GM08714 (cell line): ENCODE results near the gene ICOSLG.
"Not testable (repeated sequence)": the region's sequence is repeated elsewhere in the genome, so short reads cannot be mapped to it uniquely, and the experiment has no call there.

Experiments used
- H3K4me3 ChIP-seq: fragments of 200-500 bp; sonication (Bioruptor generic); 2 replicates; pipeline ENCODE4 v1.5.1; 2014; ENCODE audit warnings: mild to moderate bottlenecking, low read length, inconsistent platforms
- ZNF274 ChIP-seq: IDR thresholded peaks from 2 replicates; pipeline ENCODE4 v1.6.1; 2012; ENCODE audit warnings: mild to moderate bottlenecking, low read depth, low read length

Gene ICOSLG

DNA sequence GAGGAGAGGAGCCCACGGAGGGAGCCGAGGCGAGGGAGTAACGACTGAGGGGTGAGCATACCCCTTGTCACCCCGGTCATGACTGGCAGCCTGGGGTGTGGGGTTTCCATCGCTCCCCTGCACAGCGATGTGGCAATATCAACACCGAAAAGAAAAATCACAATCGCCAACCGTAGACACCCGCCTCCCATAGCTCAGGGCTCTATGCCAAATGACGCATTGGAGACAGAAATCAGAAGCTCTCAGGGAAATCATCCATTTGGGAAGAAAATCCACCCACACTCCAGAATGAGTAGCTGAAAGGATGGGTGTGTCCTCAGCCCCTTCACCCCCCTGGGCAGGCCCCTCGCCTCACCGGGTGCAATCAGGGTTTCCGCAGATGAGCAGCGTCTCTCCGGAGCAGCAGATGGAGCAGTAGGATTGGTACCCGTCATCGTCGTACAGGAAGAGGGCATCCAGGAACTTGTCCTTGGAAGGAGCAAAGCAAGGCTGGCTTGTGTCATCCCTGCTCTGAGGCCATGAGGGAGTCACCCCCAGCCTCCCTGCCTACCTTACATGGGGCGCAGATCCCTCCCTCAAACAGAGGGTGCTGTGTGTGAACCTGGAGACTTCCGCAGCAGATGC is 18.5 kb upstream of the ICOSLG start:
- no peak overlapping the region for H3K4me3 ChIP-seq
- no peak for TF ChIP-seq ZNF274

DNA sequence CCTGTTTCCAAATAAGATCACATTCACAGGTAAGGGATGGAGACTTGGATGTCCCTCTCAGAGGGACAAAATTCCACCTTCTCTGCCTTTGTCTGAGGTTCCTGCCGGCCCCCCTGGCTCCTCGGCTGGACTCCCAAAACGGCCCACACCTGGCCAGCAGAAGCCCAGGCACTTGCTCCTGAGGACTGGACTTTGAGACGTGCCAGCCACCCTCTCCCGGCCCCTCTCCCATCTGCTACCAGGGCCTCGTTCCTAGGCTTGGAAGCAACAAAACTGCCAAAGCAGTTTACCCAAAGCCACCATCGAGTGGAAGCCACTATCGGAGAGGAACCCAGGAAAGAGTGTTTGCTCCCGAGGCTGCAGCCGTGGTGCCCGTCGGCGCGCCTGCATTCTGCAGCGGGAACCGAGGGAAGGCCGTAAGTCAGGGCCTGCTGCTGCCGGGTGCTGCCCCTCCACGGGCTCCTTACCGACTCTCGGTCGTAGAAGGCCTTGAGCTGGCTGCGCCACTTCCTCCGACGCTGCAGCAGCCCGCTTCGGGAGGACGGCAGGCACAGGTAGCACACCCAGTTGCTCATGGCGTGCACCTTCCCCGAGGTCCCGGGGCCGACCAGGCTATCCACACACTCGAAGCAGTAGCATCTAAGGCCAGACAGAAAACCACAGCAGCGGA is 17.4 kb upstream of the ICOSLG start:
- no peak for TF ChIP-seq ZNF274
- H3K4me3 ChIP-seq = no peak overlapping the region

DNA sequence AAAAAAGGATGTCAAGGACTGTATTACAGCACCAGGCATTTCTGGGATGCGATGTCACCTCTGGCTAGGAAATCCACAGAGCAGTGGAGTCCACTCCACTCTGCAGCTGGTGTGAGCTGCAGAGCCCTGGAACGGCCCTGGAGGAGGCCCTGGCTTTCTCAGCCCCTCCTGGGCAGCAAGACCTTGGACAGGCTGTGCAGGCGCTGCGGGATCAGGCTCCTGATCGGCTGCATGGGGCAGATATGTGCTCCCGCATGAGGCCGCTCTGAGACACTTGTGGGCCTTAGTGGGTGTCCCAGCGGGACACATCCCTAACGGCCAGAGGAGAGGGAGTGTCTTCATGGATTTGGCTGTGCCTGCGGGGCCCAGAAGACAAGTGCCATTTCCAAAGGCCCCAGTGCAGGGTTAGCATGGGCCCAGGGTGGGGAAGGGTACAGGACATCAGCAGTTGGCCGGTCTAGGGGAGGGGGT is 14.8 kb upstream of the ICOSLG start:
- no peak for TF ChIP-seq ZNF274
- H3K4me3 ChIP-seq = no peak overlapping the region

DNA sequence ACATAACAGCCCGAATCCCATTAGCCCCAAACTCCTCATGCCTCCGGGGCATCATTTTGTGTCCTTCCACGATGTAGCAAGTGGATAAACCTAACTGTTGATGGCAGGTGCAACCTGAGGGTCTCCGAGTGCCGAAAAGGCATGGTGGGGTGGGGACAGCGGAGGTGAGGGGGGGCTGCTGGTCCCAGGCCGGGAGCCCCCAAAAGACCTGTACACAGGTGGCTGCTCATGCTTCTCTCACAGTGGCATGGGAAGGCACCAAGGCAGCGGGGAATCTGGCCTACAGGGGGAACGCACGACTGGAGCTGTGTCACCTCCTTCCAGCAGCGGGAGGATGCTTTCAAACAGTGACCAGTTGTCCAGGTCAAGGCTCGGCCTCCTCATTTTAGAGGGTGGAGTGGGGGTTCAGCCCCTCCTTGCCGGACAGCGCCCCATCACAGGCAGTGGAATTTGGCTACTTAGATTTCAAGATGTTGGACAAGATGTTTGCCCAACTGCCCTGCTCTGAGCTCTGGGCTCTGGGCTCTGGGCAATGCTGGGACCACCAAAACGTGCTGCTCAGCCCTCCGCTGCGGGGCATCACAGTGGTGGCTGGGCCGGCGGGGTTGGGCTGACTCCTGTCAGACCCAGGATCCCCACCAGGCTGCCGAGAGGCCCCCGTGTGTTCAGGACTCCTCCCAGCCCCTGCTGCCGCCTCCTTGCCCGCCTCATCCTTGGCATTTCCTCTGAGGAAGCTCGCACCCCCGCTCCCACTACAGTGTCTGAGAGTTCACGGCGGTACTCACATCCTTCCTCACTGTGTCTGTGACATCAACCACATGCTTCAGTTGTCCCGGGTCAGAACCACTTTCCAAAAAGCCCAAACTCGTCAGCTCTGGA is 13.3 kb upstream of the ICOSLG start:
- TF ChIP-seq ZNF274 = no peak

DNA sequence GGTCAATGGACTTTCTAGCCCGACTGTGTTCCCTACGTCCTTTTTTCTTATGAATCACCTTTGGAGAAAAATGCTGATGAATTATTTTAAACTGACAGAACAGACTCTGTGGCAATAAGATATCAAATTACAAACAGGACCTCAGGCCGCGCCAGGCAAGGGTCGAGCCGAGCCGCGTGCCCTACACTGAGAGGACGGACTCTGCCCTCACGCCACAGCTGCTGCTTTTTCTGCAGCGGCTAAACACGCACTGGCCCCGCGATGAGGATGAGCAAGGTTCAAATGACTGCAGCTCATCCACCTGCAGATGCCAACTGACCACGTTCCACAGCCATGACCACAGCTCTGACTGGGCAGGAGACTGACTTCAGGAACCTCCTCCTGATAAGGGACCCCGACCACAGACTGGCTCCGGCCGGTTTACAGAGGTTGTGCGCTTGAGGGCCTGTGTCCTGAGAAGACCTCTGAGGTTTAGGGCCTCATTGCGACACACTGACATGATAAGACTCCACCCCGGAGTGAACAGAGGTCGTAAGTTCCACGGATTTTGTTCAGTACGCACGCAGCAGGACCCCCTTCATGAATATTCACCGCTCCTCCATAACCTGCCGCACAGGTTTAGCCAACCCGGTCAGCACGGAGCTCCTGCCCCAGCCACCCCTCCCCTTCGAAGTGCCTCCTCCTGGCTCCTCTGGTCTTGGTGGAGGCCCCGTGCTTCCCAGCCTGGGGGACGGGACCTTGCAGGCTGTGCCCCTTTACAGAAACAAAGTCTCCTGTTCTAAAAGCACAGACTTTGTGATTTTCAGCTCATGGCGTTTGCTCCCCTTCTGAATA is 8.7 kb upstream of the ICOSLG start:
- not testable (repeated sequence) for H3K4me3 ChIP-seq

More for the DNA sequence above, 13.3 kb upstream of the ICOSLG start:
- no peak overlapping the region for H3K4me3 ChIP-seq

DNA sequence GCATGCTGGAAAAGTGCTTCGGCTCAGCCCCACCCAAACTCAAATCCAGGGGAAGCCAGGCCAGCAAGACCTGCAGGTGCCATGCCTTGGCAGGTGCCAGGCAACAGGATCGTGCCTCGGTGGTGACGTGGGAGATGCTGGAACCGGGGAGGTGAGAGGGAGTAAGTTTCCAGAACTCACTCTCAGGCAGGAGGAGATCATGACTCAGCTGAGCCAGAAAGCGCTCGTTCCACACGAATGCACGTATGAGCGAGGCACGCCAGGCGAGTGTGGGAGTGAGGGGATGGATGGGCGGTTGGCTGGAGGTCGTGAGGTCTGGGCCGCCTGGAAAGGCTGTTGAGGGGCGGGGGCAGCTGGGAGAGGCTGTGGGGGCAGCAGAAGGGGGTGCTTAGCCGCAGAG is 7.2 kb upstream of the ICOSLG start:
- not testable (repeated sequence) for H3K4me3 ChIP-seq

DNA sequence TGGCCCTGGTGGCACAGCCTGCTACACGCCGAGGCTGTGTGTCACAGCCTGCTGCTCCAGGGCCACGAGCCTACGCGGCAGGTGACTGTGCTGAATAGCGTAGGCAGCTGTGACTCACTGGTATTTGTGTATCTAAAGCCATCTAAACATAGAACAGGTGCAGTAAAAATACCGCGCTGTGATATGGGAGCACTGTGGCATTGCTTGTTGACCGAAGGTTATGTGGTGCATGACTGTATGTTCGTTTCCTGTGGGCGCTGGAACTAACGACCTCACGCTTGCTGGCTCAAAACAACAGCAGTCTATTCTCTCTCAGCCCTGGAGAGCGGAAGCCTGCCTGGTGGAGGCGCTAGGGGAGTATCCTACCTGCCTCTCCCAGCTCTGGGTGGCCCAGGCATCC is 3.2 kb upstream of the ICOSLG start:
- H3K4me3 ChIP-seq = not testable (repeated sequence)

DNA sequence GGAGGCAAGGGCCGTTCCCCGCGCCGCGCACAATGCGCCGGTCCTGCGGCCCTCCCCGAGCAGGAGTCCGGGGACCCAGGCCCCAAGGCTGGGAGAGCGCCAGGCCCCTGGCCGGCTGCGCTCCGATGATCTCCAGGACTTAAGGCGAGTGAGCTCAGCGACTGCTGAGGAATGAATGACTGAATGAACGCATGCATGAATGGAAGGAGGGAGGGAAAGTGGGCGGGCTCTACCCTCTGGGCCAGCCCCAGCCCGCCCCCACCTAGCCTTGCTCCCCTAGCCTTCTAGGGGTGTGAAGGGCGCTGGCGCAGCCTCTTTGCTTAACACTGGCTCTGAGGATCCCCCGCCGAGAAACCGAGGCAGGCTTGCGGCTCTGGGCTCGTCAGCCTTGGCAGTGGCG is 538 bp upstream of the ICOSLG start:
- not testable (repeated sequence) for H3K4me3 ChIP-seq

DNA sequence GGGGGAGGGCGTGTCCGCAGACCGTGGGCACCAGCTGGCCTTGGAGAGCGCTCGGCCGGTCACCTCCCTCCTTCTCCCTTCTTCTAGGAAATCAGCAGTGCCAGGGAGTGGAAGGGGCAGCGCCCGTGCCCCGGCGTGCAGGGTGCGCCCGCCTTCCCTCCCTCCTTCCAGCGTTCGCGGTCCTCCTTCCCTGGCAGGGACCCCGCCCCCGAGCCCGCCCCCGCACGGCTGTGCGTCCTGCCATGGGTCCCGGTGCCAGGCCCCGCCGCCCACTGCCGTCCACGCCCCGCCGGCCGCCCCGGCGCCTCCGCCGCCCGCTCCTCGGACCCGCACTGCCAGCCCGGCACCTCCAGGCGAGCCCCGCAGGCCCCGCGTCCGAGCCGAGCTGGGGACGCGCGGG is 390 bp downstream of the ICOSLG start:
- not testable (repeated sequence) for H3K4me3 ChIP-seq

DNA sequence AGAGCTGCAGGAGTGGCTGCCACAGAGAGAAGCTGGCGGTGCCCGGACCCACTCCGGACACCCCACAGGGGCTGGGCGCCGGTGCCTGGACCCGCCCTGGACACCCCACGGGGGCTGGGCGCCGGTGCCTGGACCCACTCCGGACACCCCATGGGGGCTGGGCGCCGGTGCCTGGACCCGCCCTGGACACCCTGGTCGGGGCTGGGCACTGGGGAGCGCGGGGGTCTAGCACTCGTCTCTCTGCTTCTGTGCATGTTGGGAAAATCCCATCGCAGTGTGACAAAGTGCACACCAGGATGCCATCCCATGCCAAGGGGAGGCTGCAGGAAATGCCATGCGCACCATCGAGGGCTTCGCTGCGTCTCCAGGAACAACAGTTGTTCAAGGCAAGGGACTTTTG is 11.2 kb downstream of the ICOSLG start:
- not testable (repeated sequence) for H3K4me3 ChIP-seq

DNA sequence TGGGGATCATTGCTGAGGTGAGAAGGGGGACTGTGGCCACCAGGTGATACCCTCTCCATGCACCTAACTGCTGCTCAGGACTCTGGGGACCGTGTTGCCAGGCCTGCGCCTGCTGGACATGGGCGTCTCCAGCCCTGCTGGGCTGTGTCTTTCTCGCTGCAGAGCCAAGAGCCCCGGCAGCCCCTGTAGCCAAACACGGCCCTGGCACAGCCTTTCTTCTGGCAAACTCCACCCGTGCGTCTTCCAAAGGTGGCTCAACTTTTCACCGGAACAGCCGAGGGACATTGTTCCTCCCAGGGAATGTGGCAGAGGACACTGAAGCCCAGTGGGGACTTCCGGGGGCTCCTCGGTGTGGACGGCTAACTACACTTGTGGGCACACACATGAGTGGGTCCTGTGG is 12.6 kb downstream of the ICOSLG start:
- H3K4me3 ChIP-seq = not testable (repeated sequence)

DNA sequence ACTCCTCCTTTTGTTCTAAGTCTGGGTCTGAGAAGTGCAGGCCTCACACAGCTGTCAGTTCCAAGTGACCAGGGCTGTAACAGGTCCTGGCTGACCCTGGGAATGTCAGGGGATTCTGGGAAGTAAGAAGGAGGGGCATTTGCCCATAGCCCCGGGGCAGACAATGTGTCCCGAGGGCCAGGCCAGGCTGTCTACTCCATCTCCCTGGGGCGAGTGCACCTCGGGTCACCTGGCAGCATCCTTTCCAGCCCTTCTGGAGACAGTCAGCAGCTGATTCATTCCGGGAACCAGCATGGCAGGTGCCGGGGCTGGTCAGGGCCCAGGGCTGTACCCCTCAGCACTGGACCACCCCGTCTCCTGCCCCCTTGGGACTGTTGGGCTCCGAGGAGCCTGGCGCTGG is 13.1 kb downstream of the ICOSLG start:
- not testable (repeated sequence) for H3K4me3 ChIP-seq

DNA sequence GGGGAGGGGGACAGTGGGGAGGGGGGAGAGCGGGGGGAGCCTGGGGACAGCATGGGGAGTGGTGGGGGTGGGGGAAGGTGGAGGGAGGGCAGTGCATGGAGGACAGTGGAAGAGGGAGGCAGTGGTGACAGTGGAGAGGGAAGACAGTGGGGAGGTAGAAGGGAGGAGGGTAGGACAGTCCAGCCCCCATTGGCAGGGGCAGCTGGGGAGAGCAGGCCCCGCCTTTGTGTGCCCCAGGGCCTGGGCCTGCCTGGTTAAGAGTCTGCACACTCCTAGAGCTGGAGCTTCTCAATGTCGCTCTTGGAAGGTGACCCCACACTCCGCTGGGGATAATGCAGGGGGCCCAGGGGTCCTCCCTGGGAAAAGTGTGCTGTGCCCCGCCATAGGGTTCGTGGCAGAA is 15.1 kb downstream of the ICOSLG start:
- not testable (repeated sequence) for H3K4me3 ChIP-seq

DNA sequence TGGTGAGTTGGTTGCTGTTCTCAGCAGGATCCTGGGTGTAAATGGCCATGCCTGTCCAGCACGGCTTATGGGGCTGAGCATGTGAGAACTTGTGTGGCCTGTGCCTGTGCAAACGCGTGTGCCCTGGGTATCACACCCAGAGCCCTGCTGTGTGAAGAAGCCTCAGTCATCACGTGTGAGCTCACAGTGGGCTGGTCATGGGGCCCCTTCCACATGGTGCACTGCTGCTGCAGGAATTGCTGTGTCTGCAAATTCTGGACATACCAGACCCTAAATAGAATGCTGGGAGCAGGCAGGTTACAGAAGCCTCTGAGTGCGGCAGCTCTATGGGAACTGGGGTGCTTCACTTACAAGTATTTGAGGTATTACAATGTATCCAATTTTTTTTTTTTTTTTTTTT is 17.4 kb downstream of the ICOSLG start:
- H3K4me3 ChIP-seq = not testable (repeated sequence)

DNA sequence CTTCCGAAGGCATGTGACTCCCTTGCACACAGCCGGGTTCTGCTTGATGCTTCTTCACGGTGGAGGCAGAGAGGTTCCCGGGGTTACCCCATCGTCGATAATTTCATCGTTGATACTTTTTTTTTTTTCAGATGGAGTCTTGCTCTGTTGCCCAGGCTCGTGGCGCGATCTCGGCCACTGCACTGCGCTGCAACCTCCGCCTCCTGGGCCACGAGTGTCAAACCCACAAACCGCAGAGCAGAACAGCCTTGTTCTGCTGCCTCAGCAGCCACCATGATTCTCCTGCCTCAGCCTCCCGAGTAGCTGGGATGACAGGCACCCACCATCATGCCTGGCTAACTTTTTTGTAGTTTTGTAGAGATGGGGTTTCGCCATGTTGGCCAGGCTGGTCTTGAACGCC is 20.1 kb downstream of the ICOSLG start:
- not testable (repeated sequence) for H3K4me3 ChIP-seq

DNA sequence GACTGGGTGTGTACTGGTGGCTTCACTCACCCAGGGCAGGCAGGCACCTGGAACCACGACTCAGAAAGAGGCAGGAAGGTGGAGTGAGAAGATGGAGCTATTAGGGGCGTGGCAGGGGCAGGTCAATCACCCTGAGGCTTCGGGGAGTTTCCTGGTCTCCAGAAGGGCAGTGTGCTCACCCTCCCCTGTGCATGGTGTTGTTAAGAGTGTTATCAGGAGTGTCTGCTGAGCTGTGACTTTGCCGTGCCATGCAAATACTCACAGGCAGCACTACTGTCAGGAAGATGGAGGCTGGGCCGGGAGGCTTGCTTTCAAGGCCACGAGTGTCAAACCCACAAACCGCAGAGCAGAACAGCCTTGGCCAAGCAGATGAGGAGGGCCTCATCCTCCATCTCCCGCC is 22.3 kb downstream of the ICOSLG start:
- H3K4me3 ChIP-seq = not testable (repeated sequence)

DNA sequence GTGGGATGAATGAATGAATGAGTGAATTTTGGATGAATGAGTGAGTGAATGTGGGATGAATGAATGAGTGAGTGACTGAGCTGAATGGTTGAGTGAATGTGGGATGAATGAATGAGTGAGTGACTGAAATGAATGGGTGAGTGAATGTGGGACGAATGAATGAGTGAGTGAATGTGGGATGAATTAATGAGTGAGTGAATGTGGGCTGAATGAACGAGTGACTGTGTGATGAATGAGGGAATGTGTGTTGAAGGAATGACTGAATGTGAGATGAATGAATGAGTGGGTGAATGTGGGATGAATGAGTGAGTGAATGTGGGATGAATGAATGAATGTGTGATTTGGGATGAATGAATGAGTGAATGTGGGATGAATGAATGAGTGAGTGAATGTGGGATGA is 28.8 kb downstream of the ICOSLG start:
- not testable (repeated sequence) for H3K4me3 ChIP-seq

DNA sequence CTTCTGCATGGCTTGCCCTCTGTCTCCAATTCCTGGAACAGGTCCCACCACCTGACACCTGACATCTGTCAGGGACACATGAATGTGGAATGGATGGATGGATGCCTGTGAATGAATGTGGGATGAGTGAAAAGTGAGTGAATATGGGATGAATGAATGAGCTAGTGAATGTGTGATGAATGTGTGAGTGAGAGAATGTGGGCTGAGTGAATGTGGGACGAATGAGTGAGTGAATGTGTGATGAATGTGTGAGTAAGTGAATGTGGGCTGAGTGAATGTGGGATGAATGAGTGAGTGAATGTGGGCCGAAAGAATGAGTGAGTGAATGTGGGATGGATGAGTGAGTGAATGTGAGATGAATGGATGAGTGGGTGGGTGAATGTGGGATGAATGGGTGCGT is 29.2 kb downstream of the ICOSLG start:
- not testable (repeated sequence) for H3K4me3 ChIP-seq

DNA sequence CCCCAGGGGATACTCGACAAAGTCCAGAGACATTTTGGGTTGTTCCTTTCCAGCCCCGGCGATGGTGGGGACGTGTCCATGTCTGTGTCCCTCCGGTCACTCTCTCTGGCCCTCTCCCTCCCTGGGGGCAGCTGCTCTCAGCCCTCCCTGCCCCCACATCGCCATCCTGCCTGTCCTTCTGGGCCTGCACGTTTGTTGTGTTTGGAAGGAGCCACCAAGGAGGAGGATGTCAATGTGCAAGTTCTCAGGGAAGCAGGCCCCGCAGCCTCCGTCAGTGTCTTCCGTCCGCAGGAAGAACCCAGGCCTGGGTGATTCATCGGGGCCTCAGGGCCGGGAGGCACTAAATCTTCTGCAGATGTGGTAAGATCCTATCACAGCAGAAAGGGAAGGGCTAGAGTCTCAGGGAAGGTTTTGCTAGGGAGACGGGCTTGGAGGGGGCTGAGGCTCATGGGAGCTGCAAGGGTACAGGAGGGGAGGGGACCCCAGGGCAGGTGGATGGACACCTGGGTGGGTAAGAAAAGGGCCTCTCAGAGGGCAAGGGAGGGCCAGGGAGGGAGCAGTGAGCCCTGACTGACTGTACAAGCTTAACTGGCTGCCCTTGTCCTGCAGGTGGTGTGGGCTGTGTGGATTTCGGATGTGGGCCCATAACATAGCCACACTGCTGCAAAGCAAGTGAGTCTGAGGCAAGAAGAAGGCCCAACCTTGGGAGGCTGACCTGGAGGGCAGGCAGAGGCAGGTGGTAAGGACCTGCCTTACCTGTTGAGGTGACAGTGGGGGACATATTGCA is 32.7 kb downstream of the ICOSLG start:
- not testable (repeated sequence) for H3K4me3 ChIP-seq
